RKO (cell line): ENCODE results near the gene FOXF1.

Experiments used
- DNase-seq: peaks from one replicate; pipeline ENCODE4 v3.0.0-alpha.2; 2016; ENCODE audit warnings: low spot score

The FOXF1 gene

DNA sequence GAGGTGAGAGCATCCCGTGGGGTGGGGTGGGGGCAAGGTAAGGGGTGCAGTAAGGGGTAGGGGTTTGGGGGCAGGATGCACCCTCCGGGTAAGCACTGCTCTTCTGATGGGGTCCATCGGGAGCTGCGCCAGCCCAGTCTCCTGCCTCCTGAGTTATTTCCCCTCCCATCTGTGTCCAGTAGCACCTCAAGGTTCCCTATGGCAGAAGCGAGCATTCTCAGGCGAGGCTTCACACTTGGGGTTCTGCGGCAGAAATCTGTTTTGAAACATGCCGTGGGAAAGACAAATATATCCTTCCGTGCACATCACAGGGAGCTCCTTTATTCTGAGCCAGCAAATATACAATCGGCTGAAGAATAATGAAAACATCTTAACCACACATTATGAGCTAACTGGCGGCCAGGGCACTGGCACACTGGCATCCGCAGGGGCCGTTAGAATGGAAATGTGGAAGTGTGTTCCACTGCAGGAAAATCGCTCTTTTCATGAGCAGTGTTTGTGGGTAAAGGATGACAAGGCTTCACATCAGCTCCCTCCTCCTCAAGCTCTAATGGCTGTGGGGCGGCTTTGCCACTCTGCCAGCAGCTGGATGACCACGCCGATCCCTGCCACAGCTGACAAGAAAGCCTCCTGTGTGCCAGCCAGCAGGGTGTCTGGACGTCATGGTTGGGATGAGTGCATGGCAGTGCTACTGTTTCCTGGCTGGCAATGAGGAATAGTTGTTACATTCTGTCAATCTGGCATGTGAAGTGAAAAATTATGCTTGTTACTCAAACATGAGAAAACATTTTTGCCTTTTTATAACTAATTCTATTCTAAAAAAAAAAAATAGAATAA, 24.7 kb downstream of the FOXF1 start:
- no peak for DNase-seq

DNA sequence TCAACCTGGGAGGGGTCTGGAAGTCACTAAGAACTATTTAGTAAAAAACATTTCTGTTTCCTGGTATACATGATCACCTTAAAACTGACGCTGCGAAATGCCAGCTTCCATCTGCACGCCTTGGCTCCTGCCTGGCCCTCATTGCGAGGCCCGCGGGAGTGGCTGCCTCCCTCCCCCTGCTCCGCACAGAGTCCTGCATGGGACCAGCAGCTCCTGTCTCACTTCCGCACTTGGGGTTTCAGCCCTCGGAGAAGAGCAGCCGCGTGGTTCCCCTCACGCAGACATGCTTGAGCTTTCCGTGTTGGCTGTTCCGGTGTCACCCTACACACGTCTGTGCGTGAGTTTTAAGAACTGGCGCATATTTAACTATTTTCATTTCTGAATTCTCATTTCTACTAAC, 26.3 kb downstream of the FOXF1 start:
- no peak for DNase-seq

DNA sequence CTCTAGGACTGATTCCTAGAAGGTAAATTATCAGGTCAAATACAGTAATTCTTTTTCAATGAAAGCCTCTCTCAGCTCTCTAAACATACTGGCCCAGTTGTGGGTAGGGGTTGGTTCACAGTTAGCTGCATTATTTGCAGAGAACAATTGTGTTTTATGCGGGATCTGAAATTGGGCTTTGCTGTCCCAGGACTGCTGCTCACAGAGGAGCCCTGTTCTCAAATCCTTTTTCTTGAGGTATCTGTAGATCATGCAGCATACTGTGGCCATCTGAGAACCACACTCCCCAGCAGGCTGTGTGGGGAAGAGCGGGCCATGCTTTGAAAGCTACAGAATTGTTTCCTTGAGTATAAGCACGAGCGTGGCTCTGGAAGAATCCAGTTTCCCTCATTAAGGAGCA, 27.2 kb downstream of the FOXF1 start:
- DNase-seq = no peak

- DNase-seq = no peak
Observed at GRCh38 chr16:86538196-86538780, 28.0 kb downstream of the FOXF1 start.

- no peak for DNase-seq
Observed at GRCh38 chr16:86540894-86541293, 30.6 kb downstream of the FOXF1 start.

- no peak for DNase-seq
Observed at GRCh38 chr16:86541560-86541959, 31.2 kb downstream of the FOXF1 start.

DNA sequence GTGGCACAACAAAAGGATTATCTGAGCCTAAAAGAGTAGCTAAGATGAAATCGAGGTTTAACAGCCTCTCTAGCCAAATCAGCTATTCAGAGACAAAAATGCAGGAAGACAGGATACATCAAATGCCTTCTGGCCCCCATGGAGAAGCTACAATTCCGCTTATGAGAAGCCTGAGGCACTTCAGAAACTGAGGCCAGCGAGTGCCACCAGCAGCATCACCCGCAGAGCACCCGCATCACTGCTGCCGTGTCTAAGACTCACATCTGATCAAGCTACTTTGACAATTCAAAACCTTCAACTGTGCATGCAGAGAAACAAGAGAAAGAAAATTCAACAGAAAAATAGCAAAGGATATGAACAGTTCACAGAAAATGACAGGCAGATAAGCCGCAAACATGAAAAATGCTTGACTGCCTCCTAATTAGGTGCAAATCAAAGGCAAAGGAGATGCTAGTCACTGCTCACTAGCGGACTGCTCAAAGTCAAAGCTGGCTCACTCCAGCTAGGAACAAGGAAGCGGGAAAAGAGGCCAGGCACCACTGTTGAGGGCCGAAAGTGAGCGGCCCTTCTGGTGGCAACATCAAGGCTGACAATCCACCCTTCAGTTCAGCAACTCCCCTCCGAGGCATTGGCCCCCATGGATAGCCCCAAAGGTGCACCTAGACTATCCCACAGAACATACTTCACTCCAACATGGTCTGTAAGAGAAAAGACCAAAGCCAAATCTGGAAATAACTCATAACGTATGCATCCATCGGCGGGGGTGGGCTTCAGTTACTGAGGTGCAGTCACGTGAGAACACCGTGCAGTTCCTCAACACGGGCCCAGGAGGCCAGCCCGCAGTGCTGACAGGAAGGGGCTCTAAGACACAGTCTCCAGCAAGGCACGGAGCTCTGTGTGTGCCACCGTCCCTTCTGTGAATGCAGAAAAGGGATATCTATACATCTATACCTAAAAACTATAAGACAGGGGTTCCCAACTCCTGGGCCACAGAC, 32.7 kb downstream of the FOXF1 start:
- DNase-seq = no peak

DNA sequence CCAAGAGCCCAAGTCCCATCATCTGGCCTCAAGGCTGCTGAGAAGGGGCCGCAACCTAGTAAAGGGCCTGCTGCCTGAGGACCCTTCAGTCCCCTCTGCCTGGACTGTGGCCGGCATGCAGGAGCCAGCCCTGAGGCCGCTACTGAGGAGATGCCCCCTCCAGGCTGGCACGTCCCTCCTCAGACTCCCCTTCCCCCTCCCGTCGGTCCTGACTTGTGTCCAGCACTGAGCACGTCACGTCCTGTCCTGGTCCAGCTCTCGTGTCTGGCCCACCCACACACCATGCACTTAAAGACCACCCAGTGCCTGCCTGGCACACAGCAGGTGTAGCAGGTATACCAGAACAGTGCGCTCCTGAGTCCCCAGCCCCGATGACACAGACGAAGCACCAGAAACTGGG, 35.2 kb downstream of the FOXF1 start:
- no peak for DNase-seq

DNA sequence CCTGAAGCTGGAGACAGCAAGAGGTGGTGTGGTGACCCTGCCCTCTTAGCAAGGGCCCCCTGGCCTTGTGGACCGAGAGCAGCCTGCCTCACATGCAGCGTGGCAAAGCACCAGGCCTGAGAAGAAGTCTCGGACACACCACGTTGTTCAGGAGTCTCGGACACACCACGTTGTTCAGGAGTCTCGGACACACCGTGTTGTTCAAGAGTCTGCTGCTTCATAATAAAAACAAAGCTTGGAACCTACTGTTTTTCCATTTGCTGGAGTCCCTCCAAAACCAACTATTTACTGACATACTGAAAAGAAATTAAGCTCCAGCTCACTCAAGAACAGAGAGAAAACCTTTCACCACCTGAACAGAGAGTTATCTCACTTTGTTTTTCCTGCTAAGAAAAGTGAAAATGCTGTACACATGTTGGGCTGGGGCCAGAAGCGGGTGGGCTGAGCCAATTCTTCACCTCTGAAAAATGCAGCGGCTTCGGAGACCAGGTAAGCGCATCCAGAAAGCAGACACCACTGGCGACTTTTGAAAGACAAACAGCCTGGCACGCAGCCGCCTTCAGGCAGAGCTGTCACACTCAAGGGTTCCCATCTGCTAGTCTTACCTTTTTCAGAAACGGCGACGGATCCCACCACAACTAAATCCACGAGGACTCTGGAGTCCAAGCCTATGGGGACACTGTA, 35.8 kb downstream of the FOXF1 start:
- no peak for DNase-seq

DNA sequence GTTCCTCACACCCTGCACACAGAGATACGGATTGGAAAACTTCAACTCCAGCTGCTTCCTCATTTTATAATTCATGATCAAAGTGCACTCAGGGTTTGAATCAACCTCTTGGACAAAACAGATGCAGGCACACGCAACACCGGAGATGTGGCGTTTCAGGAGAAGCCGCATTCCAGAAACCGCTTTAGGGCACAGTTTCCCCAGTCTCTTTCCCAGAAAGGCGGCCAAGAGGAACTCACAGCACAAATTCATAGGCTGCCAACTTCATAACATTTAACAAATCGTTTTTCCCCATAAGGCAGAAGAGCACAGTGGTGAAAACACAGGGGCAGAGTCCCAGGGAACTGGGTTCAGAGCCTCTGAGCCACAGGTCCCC, 36.3 kb downstream of the FOXF1 start:
- DNase-seq = no peak

DNA sequence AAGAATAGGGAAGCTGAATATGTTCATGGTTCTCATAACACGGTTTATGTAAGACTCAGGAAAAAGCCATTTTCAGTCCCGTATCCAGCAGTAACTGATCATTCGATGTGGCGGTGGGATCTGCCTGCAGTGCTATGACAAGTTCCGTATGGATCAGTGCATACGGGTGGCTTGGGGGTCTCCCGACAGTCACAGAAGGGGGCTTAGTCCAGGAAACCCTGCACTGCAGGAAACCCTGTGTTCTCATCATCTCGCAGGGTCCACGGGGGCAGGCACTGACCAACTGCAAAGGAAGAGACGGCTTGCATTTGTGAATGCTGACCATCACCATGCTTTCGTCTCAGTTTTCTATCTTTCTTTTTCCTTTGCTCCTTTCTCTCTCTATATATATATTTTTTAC, 37.0 kb downstream of the FOXF1 start:
- no peak for DNase-seq

GRCh38 chr16:86549076-86549892, 39.0 kb downstream of the FOXF1 start:
- no peak for DNase-seq

DNA sequence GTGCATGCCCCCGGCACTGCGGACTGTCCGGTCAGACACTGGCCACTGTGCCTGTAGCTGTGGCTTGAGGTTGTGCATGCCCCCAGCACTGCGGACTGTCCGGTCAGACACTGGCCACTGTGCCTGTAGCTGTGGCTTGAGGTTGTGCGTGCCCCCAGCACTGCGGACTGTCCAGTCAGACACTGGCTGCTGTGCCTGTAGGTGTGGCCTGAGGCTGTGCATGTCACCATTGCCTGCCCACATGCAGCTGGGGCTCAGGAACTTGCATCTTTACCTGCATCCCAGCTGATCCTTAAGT, 39.5 kb downstream of the FOXF1 start:
- DNase-seq = no peak

DNA sequence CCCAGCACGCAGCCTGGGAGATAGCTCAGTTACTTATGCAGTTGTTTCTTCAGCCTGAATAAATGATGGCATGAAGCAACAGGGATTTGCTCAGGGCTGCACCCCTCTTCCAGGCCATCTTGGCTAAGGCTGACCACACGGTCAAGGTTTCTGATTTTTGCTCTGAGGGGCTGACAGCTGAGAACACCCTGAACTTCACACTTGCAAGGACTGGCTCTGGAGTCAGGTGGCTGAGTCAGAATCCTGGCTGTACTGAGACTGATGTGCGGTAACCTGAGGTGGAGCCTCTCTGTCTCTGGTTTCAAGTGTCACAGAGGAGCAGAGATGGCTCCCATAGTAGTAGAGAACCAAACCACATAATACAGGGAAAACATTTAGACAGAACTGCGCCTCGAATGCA, 40.0 kb downstream of the FOXF1 start:
- DNase-seq = no peak

DNA sequence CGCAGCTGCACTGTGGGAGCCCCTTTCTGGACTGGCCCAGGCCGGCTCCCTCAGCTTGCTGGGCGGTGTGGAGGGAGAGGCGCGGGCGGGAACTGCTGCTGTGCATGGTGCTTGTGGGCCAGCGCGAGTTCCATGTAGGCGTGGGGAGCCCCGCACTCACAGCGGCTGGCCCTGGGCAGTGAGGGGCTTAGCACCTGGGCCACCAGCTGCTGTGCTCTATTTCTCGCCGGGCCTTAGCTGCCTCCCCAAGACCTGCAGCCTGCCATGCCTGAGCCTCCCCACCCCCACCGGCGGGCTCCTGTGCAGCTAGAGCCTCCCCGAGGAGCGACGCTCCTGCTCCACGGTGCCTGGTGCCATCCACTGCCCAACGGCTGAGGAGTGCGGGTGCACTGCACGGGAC, 43.0 kb downstream of the FOXF1 start:
- DNase-seq = no peak

GRCh38 chr16:86554599-86554916, 44.2 kb downstream of the FOXF1 start:
- no peak for DNase-seq

- DNase-seq = peak; percentile 88
Observed at GRCh38 chr16:86554917-86555703, 44.8 kb downstream of the FOXF1 start, which contains the start of gene MTHFSD. Gene MTHFSD, minus strand, starts transcription at chr16:86555235. Its CDS starts 51 bp downstream, at chr16:86555184.

DNA sequence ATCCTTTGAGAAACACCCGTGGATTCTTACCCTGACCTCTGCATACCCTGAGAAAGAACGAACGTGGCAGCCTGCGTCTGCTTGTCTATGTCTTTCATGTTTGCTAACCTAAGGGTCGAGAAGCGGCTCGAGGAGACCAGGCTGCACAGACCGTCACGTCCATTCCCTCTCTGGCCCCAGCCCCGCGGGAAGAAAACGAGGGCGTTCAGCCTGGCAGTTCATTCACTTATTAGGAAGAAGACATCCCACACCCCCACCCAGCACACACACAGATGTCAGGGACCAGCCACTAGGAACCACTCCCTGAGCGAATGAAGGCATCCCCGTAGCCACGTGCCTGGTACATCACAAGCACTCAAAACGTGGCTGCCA, 45.4 kb downstream of the FOXF1 start:
- no peak for DNase-seq

- DNase-seq = no peak
Observed at GRCh38 chr16:86556576-86556975, 46.2 kb downstream of the FOXF1 start.

DNA sequence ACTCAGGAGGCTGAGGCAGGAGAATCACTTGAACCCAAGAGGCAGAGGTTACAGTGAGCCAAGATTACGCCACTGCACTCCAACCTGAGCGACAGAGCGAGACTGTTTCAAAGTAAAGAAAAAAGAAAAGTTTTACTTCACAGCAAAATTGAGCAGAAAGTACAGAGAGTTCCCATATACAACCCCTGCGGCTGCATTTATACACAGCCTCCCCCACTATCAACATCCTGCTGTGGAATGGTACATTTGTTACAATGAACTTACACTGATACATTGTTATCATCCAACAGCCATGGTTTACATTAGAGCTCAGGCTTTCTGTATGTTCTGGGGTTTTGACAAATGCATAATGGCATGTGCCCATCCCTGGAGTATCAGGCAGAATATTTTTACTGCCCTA, 47.3 kb downstream of the FOXF1 start:
- no peak for DNase-seq
